Neural progenitor cell (in vitro differentiated cells): ENCODE measurements around the gene ATP6V1B1. TPM values are rescaled to one million over a fixed set of nuclear protein-coding genes. Genes with fewer than 3 reads are reported as not detected.

Source experiments
- DNase-seq: peaks from one replicate; pipeline ENCODE4 v3.0.0-alpha.2; 2016; ENCODE audit warnings: low spot score
- H2AFZ ChIP-seq: fragments of 200-600 bp; sonication (generic); replicated peaks from 2 replicates; pipeline ENCODE4 v1.6.1; 2016; ENCODE audit warnings: antibody characterized with exemption
- H3F3A ChIP-seq: fragments of 200-600 bp; sonication (generic); 2 replicates; pipeline ENCODE4 v1.6.1; 2016; ENCODE audit warnings: antibody characterized with exemption, low read depth
- H3K27ac ChIP-seq: fragments of 200-600 bp; sonication (generic); 2 replicates; pipeline ENCODE4 v1.5.1; 2016; ENCODE audit warnings: mild to moderate bottlenecking
- H3K27me3 ChIP-seq: fragments of 200-600 bp; sonication (generic); 2 replicates; pipeline ENCODE4 v1.6.1; 2016; ENCODE audit warnings: mild to moderate bottlenecking, moderate library complexity
- H3K36me3 ChIP-seq: fragments of 200-600 bp; sonication (generic); 2 replicates; pipeline ENCODE4 v1.5.1; 2016
- H3K4me1 ChIP-seq: fragments of 200-600 bp; sonication (generic); 2 replicates; pipeline ENCODE4 v1.6.1; 2016; ENCODE audit warnings: mixed run types
- H3K4me2 ChIP-seq: fragments of 200-600 bp; sonication (generic); 2 replicates; pipeline ENCODE4 v1.6.1; 2016
- H3K4me3 ChIP-seq: fragments of 200-600 bp; sonication (generic); 2 replicates; pipeline ENCODE4 v1.5.1; 2016
- H3K79me2 ChIP-seq: fragments of 200-600 bp; sonication (generic); 2 replicates; pipeline ENCODE4 v1.6.1; 2016; ENCODE audit warnings: low read depth
- H3K9ac ChIP-seq: fragments of 200-600 bp; sonication (generic); 2 replicates; pipeline ENCODE4 v1.6.1; 2016
- H3K9me3 ChIP-seq: fragments of 200-600 bp; sonication (generic); 2 replicates; pipeline ENCODE4 v1.5.1; 2016; ENCODE audit warnings: low read depth
- H4K20me1 ChIP-seq: fragments of 200-600 bp; sonication (generic); 2 replicates; pipeline ENCODE4 v1.6.1; 2016; ENCODE audit warnings: low read depth
- H3K27ac Mint-ChIP-seq: 3 replicates; pipeline ENCODE4 v1.8.0; 2021; ENCODE audit warnings: mixed read lengths
- H3K27me3 Mint-ChIP-seq: 2 replicates; pipeline ENCODE4 v1.8.0; 2022; ENCODE audit warnings: low read depth, mild to moderate bottlenecking, inconsistent platforms, moderate library complexity, mixed read lengths; ENCODE audit not compliant: insufficient read depth
- H3K36me3 Mint-ChIP-seq: 3 replicates; pipeline ENCODE4 v1.8.0; 2021; ENCODE audit warnings: mixed read lengths
- H3K4me1 Mint-ChIP-seq: 3 replicates; pipeline ENCODE4 v1.8.0; 2021; ENCODE audit warnings: mixed read lengths
- H3K4me3 Mint-ChIP-seq: 3 replicates; pipeline ENCODE4 v1.8.0; 2021; ENCODE audit warnings: mild to moderate bottlenecking, moderate library complexity, mixed read lengths
- H3K9me3 Mint-ChIP-seq: 3 replicates; pipeline ENCODE4 v1.8.0; 2020; ENCODE audit warnings: mixed read lengths
- EZH2 ChIP-seq: fragments of 200-600 bp; sonication (generic); IDR thresholded peaks from 2 replicates; pipeline ENCODE4 v1.6.1; 2017; ENCODE audit warnings: antibody characterized with exemption, mild to moderate bottlenecking, moderate library complexity
- EZH2phosphoT487 ChIP-seq: fragments of 200-600 bp; sonication (generic); IDR thresholded peaks from 2 replicates; pipeline ENCODE4 v1.6.1; 2017; ENCODE audit warnings: antibody characterized with exemption
- total RNA-seq: library from RNA; depleted of rRNA; stranded (reverse); fragments of >200 nt; gene quantifications from 2 replicates; pipeline ENCODE4 v1.2.3, GENCODE V29; 2015; ENCODE audit warnings: low replicate concordance
- TF ChIP-seq, protein P1 (sequence below): fragments of 200-600 bp; sonication (generic); IDR thresholded peaks from 2 replicates; pipeline ENCODE4 v1.5.1; 2017; ENCODE audit warnings: antibody characterized with exemption, mild to moderate bottlenecking

Gene ATP6V1B1
- total RNA-seq, 1 donor from 2014 or later = 1.1 TPM

- Histone ChIP-seq H3K4me2 (no peak overlapping the region), H2AFZ (no peak overlapping the region), H3K27me3 (peaks cover 100% of the 10 kb centered on the region), H3K4me1 (peaks cover 5% of the 10 kb centered on the region), H3K36me3 (no peaks in the 10 kb centered on the region), H3K9me3 (no peaks in the 10 kb centered on the region), H3K4me3 (no peak overlapping the region), H3K79me2 (no peaks in the 10 kb centered on the region), H3K27ac (no peak overlapping the region), H3K9ac (no peak overlapping the region), H3F3A (peaks cover 35% of the 10 kb centered on the region), H4K20me1 (peaks cover 93% of the 10 kb centered on the region)
- peak; percentile 1 for DNase-seq
- Mint-ChIP-seq H3K9me3 (peaks cover 4% of the 10 kb centered on the region), H3K4me1 (peaks cover 21% of the 10 kb centered on the region), H3K27ac (no peak overlapping the region), H3K36me3 (no peaks in the 10 kb centered on the region), H3K27me3 (peaks cover 88% of the 10 kb centered on the region), H3K4me3 (no peak overlapping the region)
- TF ChIP-seq EZH2 (peak; percentile 73), EZH2phosphoT487 (peak; percentile 93)
- TF ChIP-seq, protein P1, sequence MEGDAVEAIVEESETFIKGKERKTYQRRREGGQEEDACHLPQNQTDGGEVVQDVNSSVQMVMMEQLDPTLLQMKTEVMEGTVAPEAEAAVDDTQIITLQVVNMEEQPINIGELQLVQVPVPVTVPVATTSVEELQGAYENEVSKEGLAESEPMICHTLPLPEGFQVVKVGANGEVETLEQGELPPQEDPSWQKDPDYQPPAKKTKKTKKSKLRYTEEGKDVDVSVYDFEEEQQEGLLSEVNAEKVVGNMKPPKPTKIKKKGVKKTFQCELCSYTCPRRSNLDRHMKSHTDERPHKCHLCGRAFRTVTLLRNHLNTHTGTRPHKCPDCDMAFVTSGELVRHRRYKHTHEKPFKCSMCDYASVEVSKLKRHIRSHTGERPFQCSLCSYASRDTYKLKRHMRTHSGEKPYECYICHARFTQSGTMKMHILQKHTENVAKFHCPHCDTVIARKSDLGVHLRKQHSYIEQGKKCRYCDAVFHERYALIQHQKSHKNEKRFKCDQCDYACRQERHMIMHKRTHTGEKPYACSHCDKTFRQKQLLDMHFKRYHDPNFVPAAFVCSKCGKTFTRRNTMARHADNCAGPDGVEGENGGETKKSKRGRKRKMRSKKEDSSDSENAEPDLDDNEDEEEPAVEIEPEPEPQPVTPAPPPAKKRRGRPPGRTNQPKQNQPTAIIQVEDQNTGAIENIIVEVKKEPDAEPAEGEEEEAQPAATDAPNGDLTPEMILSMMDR = no peak
These were observed 46.0 kb upstream of the ATP6V1B1 start for GRCh38 chr2:70889716-70890037.

DNA sequence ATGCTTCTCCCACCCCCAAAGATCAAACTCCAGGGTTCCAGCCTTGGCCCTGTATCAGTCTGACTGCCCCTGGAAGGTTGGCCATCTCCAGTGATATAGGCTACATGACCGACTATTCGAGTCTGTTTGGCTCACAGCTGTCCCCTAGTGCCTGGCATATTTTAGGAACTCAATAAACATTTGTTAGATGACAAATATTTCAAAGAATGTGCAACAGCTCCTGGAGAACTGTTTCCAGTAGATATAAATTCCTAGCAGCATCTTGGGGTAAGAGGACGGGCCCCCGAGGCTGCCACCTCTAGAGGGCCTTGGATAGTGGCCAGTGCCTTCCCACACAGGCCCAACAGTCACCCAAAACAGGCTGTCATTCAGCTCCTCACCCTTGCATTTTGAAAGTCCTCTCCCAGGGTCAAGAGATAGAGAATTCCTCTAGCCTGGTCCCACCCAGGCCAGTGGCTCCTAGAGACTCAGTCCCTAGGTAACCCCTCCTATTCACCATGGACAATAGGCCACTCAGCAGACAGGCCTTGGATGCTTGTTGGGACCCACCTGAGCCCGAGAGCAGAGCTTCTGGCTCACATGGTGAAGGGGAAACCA lies 45.1 kb upstream of the ATP6V1B1 start:
- peaks cover 89% of the 10 kb centered on the region for H3K27me3 Mint-ChIP-seq
- no peak for TF ChIP-seq EZH2phosphoT487
- TF ChIP-seq EZH2 = no peak
- TF ChIP-seq, protein P1 = no peak
- no peak overlapping the region for H3K4me3 Mint-ChIP-seq

GRCh38 chr2:70891572-70892357 lies 43.9 kb upstream of the ATP6V1B1 start:
- DNase-seq = no peak
- H4K20me1 ChIP-seq = peaks cover 88% of the 10 kb centered on the region
- H3K9ac ChIP-seq = no peak overlapping the region
- H3K4me2 ChIP-seq = no peak overlapping the region
- H3K9me3 Mint-ChIP-seq = peaks cover 4% of the 10 kb centered on the region
- H3K27me3 Mint-ChIP-seq = peaks cover 91% of the 10 kb centered on the region
- H3K4me3 ChIP-seq = no peak overlapping the region
- no peak overlapping the region for H3K27ac ChIP-seq
- no peaks in the 10 kb centered on the region for H3K36me3 Mint-ChIP-seq
- peaks cover 5% of the 10 kb centered on the region for H3K4me1 ChIP-seq
- H3K9me3 ChIP-seq = no peaks in the 10 kb centered on the region
- H3K4me3 Mint-ChIP-seq = no peak overlapping the region
- H3K36me3 ChIP-seq = no peaks in the 10 kb centered on the region
- H3K27ac Mint-ChIP-seq = no peak overlapping the region
- H3K4me1 Mint-ChIP-seq = peaks cover 21% of the 10 kb centered on the region
- no peak overlapping the region for H2AFZ ChIP-seq
- H3K79me2 ChIP-seq = no peaks in the 10 kb centered on the region
- H3K27me3 ChIP-seq = peaks cover 100% of the 10 kb centered on the region
- TF ChIP-seq EZH2 = peak; percentile 21
- TF ChIP-seq, protein P1 = no peak
- H3F3A ChIP-seq = peaks cover 26% of the 10 kb centered on the region

More for the DNA sequence above, 45.1 kb upstream of the ATP6V1B1 start:
- H3K9ac ChIP-seq = no peak overlapping the region
- H3K27ac ChIP-seq = no peak overlapping the region
- H3K9me3 ChIP-seq = no peaks in the 10 kb centered on the region
- peaks cover 5% of the 10 kb centered on the region for H3K4me1 ChIP-seq
- H3K4me3 ChIP-seq = no peak overlapping the region
- no peak overlapping the region for H3K4me2 ChIP-seq
- no peaks in the 10 kb centered on the region for H3K79me2 ChIP-seq
- H3K4me1 Mint-ChIP-seq = peaks cover 21% of the 10 kb centered on the region
- H3K36me3 Mint-ChIP-seq = no peaks in the 10 kb centered on the region
- H3K36me3 ChIP-seq = no peaks in the 10 kb centered on the region
- no peak overlapping the region for H3K27ac Mint-ChIP-seq
- no peak for DNase-seq
- peaks cover 89% of the 10 kb centered on the region for H4K20me1 ChIP-seq
- peaks cover 4% of the 10 kb centered on the region for H3K9me3 Mint-ChIP-seq
- H2AFZ ChIP-seq = no peak overlapping the region
- H3K27me3 ChIP-seq = peaks cover 100% of the 10 kb centered on the region
- H3F3A ChIP-seq = peaks cover 35% of the 10 kb centered on the region
